ENCODE measurements around the gene AKAP8.

Gene AKAP8

DNA sequence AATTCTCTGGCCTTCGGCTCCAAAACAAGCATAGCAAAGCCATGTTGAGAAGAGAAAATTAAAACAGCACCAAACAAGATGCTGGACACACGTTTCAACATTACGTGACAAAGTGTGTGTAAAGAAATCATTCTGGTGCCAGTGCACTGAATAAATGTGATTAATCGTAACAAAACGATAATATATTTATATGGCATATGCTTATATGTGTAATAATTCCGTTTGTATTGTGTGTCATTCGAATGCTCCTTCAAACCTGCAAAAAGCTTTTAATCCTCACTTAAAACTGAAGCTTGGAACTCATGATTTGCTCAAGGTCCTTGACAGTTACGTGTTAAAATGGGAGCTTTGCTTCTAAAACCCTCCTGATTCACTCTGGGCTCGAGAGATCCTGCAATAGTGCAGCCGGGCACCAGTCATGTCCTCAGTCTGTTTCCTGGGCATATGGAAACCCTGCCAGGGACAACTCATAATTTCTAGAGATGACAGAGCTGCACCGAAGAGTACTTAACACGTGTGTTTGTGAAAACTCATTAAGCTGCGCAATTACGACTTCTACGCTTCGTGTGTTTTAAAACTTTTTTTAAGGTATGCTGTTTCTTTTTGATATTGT lies 39.9 kb upstream of the AKAP8 start:
- no peak overlapping the region for H4K91ac ChIP-seq (ENCODE audit: low read depth, low read length, poor library complexity)
- no peak overlapping the region for H4K8ac ChIP-seq (ENCODE audit: low read depth, low read length)
- H2AFZ ChIP-seq (ENCODE audit: low read length): peak overlapping the region; percentile 52
- no peak overlapping the region for H3K14ac ChIP-seq (ENCODE audit: low read length)
- WGBS, 2 donors (ENCODE audit: extremely low coverage in 2 of 2, insufficient read length in 2 of 2, insufficient replicate concordance in 1 of 2): no CpG with 5 or more reads among the region's 16 CpGs
- no peak overlapping the region for H3K4ac ChIP-seq (ENCODE audit: low read length)
- no peak overlapping the region for H3K23ac ChIP-seq (ENCODE audit: low read depth, low read length, poor library complexity)
- no peaks in the 10 kb centered on the region for H3K27me3 ChIP-seq (ENCODE audit: control insufficient read depth in 3 of 3, insufficient read depth in 3 of 3, low read depth in 1 of 3, low read length in 3 of 3)
- H2BK15ac ChIP-seq (ENCODE audit: low read length): no peak overlapping the region
- H3K27ac ChIP-seq (replicated peaks; ENCODE audit: low read length): no peak overlapping the region
- DNase-seq (ENCODE audit: low spot score): no peak
- peak overlapping the region in 1 of 2 donors; percentile 18 for H3K4me3 ChIP-seq (ENCODE audit: low read length in 2 of 2)
- H2BK120ac ChIP-seq (ENCODE audit: low read depth, low read length): no peak overlapping the region
- H3K36me3 ChIP-seq (replicated peaks in 1 of 2; ENCODE audit: control insufficient read depth in 2 of 2, insufficient read depth in 2 of 2, low read length in 2 of 2): peaks cover 23 to 63% of the 10 kb centered on the region in 2 donors
- H3K9ac ChIP-seq (ENCODE audit: low read depth, low read length, poor library complexity): no peak overlapping the region
- H2BK5ac ChIP-seq (ENCODE audit: low read length): no peak overlapping the region
- H3K79me1 ChIP-seq (ENCODE audit: low read depth, low read length): peaks cover 10% of the 10 kb centered on the region
- peaks cover 6 to 8% of the 10 kb centered on the region in 2 donors for H3K4me1 ChIP-seq (ENCODE audit: control insufficient read depth in 2 of 2, insufficient read depth in 1 of 2, low read depth in 1 of 2, low read length in 2 of 2)
- H2BK12ac ChIP-seq (ENCODE audit: low read length): no peak overlapping the region
- no peak overlapping the region for H3K18ac ChIP-seq (ENCODE audit: low read length)
- H3K9me3 ChIP-seq (replicated peaks in 1 of 2; ENCODE audit: control insufficient read depth in 2 of 2, insufficient read depth in 1 of 2, low read depth in 1 of 2, low read length in 2 of 2): peaks cover 9 to 13% of the 10 kb centered on the region in 2 donors
- no peak overlapping the region for H2AK5ac ChIP-seq (ENCODE audit: low read depth, low read length)
- H3K4me2 ChIP-seq (ENCODE audit: insufficient read depth, low read length, poor library complexity, severe bottlenecking): no peak overlapping the region

DNA sequence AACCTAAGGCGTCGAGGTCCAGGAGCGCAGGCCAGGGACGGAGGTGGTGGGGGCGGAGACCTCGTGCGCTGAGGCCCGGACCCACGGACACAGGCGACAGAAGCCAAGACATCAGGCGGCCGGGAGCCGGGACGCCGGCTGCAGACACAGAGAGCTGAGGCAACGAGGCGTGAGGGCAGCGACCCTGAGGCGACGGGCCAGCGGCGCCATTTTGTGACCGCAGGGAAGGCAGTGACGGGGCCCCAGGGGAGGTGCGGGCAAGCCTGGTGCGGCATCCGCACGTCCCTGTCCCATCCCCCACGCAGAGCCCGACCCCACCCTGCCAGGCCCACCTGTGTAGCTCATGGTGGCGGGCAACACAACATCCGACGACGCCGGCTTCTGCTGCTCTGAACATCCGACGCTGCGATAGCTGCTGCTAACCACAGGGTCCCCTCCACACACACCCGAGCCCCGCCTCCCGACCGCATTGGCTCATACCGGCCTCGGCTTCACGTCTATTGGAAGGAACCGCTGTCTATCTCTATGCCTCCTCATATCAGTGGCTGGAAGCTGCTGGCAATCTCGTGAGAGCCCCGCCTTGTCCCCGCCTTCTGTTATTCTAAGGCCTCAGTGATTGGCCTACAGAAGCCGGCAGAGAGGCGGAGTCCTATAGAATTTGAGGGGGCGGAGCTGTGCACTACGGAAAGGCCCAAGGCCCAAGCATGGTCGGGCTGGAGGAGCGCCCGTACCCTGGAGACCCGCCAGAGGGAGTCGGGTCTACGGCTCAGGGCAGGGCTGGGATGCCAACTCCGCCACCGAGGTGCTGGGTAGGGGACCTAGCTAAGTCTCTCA lies 39.2 kb upstream of the AKAP8 start, which contains the start of gene AKAP8L:
Gene AKAP8L (minus strand): TSS at position 410 of the 834 bp plus-strand sequence. CDS start 65 bp downstream, at position 345.
- H3K18ac ChIP-seq (ENCODE audit: low read length): peak within 1 kb of the TSS; percentile 100
- peak within 1 kb of the TSS; percentile 87 for H2BK12ac ChIP-seq (ENCODE audit: low read length)
- H3K9me3 ChIP-seq (replicated peaks in 1 of 2; ENCODE audit: control insufficient read depth in 2 of 2, insufficient read depth in 1 of 2, low read depth in 1 of 2, low read length in 2 of 2): peaks cover 7 to 13% of the 10 kb centered on the region in 2 donors
- no CpG with 5 or more reads among the region's 61 CpGs for WGBS, 2 donors (ENCODE audit: extremely low coverage in 2 of 2, insufficient read length in 2 of 2, insufficient replicate concordance in 1 of 2)
- H3K4me2 ChIP-seq (ENCODE audit: insufficient read depth, low read length, poor library complexity, severe bottlenecking): peak within 1 kb of the TSS; percentile 75
- H3K27me3 ChIP-seq (ENCODE audit: control insufficient read depth in 3 of 3, insufficient read depth in 3 of 3, low read depth in 1 of 3, low read length in 3 of 3): no peaks in the 10 kb centered on the region
- H2AFZ ChIP-seq (ENCODE audit: low read length): peak within 1 kb of the TSS; percentile 85
- peak within 1 kb of the TSS; percentile 99 for H3K23ac ChIP-seq (ENCODE audit: low read depth, low read length, poor library complexity)
- H3K4ac ChIP-seq (ENCODE audit: low read length): peak within 1 kb of the TSS; percentile 99
- H4K91ac ChIP-seq (ENCODE audit: low read depth, low read length, poor library complexity): peak within 1 kb of the TSS; percentile 90
- peak within 1 kb of the TSS; percentile 92 for H3K14ac ChIP-seq (ENCODE audit: low read length)
- H3K27ac ChIP-seq (replicated peaks; ENCODE audit: low read length): peak within 1 kb of the TSS; percentile 57
- peak within 1 kb of the TSS; percentile 75 for H4K8ac ChIP-seq (ENCODE audit: low read depth, low read length)
- H3K4me3 ChIP-seq (ENCODE audit: low read length in 2 of 2): peak within 1 kb of the TSS; percentile 89 to 97
- DNase-seq (ENCODE audit: low spot score): peak; percentile 99
- peaks cover 6 to 8% of the 10 kb centered on the region in 2 donors for H3K4me1 ChIP-seq (ENCODE audit: control insufficient read depth in 2 of 2, insufficient read depth in 1 of 2, low read depth in 1 of 2, low read length in 2 of 2)
- peak within 1 kb of the TSS; percentile 100 for H3K9ac ChIP-seq (ENCODE audit: low read depth, low read length, poor library complexity)
- peak within 1 kb of the TSS; percentile 97 for H2AK5ac ChIP-seq (ENCODE audit: low read depth, low read length)
- H2BK5ac ChIP-seq (ENCODE audit: low read length): peak within 1 kb of the TSS; percentile 100
- peak within 1 kb of the TSS; percentile 51 for H2BK15ac ChIP-seq (ENCODE audit: low read length)
- peaks cover 16 to 57% of the 10 kb centered on the region in 2 donors for H3K36me3 ChIP-seq (replicated peaks in 1 of 2; ENCODE audit: control insufficient read depth in 2 of 2, insufficient read depth in 2 of 2, low read length in 2 of 2)
- peaks cover 10% of the 10 kb centered on the region for H3K79me1 ChIP-seq (ENCODE audit: low read depth, low read length)
- H2BK120ac ChIP-seq (ENCODE audit: low read depth, low read length): peak within 1 kb of the TSS; percentile 99

DNA sequence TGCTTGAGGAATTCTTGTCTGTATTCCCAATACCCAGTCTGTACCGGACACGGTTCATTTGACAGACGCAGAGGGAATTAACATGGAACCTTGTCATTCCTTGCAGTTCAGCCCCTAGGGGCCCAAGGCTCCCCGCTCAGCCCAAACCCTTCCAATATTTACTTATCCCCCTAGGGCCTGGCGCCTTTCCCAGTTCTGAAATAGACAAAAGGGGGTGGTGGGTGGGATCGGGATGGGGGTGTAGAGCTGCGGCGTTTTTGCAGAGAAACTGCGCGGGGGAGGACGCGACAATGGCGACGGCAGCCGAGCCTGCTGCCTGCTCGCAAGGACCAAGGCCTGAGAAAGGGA lies 38.6 kb upstream of the AKAP8 start:
- Histone ChIP-seq H3K14ac (ENCODE audit: low read length) (peak overlapping the region; percentile 92), H3K27me3 (ENCODE audit: control insufficient read depth in 3 of 3, insufficient read depth in 3 of 3, low read depth in 1 of 3, low read length in 3 of 3) (no peaks in the 10 kb centered on the region), H3K18ac (ENCODE audit: low read length) (peak overlapping the region; percentile 100), H4K91ac (ENCODE audit: low read depth, low read length, poor library complexity) (peak overlapping the region; percentile 90), H2BK12ac (ENCODE audit: low read length) (peak overlapping the region; percentile 87), H3K4me2 (ENCODE audit: insufficient read depth, low read length, poor library complexity, severe bottlenecking) (peak overlapping the region; percentile 75), H2BK5ac (ENCODE audit: low read length) (peak overlapping the region; percentile 100), H3K9ac (ENCODE audit: low read depth, low read length, poor library complexity) (peak overlapping the region; percentile 100), H2AFZ (ENCODE audit: low read length) (peak overlapping the region; percentile 85), H3K27ac (replicated peaks; ENCODE audit: low read length) (peak overlapping the region; percentile 57), H3K23ac (ENCODE audit: low read depth, low read length, poor library complexity) (peak overlapping the region; percentile 99), H3K9me3 (replicated peaks in 1 of 2; ENCODE audit: control insufficient read depth in 2 of 2, insufficient read depth in 1 of 2, low read depth in 1 of 2, low read length in 2 of 2) (peaks cover 2 to 9% of the 10 kb centered on the region in 2 donors), H2BK15ac (ENCODE audit: low read length) (peak overlapping the region; percentile 51), H3K36me3 (replicated peaks in 1 of 2; ENCODE audit: control insufficient read depth in 2 of 2, insufficient read depth in 2 of 2, low read length in 2 of 2) (peaks cover 14 to 57% of the 10 kb centered on the region in 2 donors), H2BK120ac (ENCODE audit: low read depth, low read length) (peak overlapping the region; percentile 99), H3K79me1 (ENCODE audit: low read depth, low read length) (peaks cover 11% of the 10 kb centered on the region), H2AK5ac (ENCODE audit: low read depth, low read length) (peak overlapping the region; percentile 97), H4K8ac (ENCODE audit: low read depth, low read length) (peak overlapping the region; percentile 48), H3K4ac (ENCODE audit: low read length) (peak overlapping the region; percentile 99), H3K4me1 (ENCODE audit: control insufficient read depth in 2 of 2, insufficient read depth in 1 of 2, low read depth in 1 of 2, low read length in 2 of 2) (peaks cover 6 to 8% of the 10 kb centered on the region in 2 donors), H3K4me3 (ENCODE audit: low read length in 2 of 2) (peak overlapping the region; percentile 89 to 97)
- no peak for DNase-seq (ENCODE audit: low spot score)
- no CpG with 5 or more reads among the region's 16 CpGs for WGBS, 2 donors (ENCODE audit: extremely low coverage in 2 of 2, insufficient read length in 2 of 2, insufficient replicate concordance in 1 of 2)

DNA sequence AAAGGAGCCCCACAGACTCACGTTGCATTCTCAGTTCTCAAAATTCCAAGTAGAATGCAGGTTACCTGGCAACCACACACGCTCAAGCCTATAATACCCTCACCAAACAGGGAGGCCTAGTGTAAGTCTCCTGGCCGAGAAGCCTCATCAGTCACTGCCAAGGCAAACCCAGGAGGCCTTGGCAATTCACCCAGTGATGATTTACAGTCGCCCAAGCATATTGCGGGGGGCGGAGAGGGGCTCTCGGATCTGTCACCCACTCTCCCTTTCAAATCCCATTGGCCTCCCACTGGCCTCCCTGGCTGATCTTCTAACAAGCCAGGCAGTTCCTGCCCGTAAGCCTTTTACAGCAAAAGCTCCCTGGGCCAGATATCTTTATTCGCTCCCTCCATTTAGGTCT lies 38.1 kb upstream of the AKAP8 start:
- Histone ChIP-seq H2BK120ac (ENCODE audit: low read depth, low read length) (no peak overlapping the region), H3K4me1 (ENCODE audit: control insufficient read depth in 2 of 2, insufficient read depth in 1 of 2, low read depth in 1 of 2, low read length in 2 of 2) (peaks cover 6 to 8% of the 10 kb centered on the region in 2 donors), H3K79me1 (ENCODE audit: low read depth, low read length) (peaks cover 11% of the 10 kb centered on the region), H2BK15ac (ENCODE audit: low read length) (no peak overlapping the region), H3K14ac (ENCODE audit: low read length) (no peak overlapping the region), H3K4me3 (ENCODE audit: low read length in 2 of 2) (peak overlapping the region; percentile 89 to 97), H2AFZ (ENCODE audit: low read length) (no peak overlapping the region), H3K23ac (ENCODE audit: low read depth, low read length, poor library complexity) (no peak overlapping the region), H3K36me3 (replicated peaks in 1 of 2; ENCODE audit: control insufficient read depth in 2 of 2, insufficient read depth in 2 of 2, low read length in 2 of 2) (peaks cover 10 to 57% of the 10 kb centered on the region in 2 donors), H2BK12ac (ENCODE audit: low read length) (no peak overlapping the region), H2BK5ac (ENCODE audit: low read length) (peak overlapping the region; percentile 100), H3K18ac (ENCODE audit: low read length) (no peak overlapping the region), H3K9me3 (replicated peaks in 1 of 2; ENCODE audit: control insufficient read depth in 2 of 2, insufficient read depth in 1 of 2, low read depth in 1 of 2, low read length in 2 of 2) (peaks cover 0 to 7% of the 10 kb centered on the region in 2 donors), H3K27me3 (ENCODE audit: control insufficient read depth in 3 of 3, insufficient read depth in 3 of 3, low read depth in 1 of 3, low read length in 3 of 3) (no peaks in the 10 kb centered on the region), H3K4ac (ENCODE audit: low read length) (no peak overlapping the region), H4K91ac (ENCODE audit: low read depth, low read length, poor library complexity) (no peak overlapping the region), H4K8ac (ENCODE audit: low read depth, low read length) (no peak overlapping the region), H3K9ac (ENCODE audit: low read depth, low read length, poor library complexity) (no peak overlapping the region), H3K27ac (replicated peaks; ENCODE audit: low read length) (no peak overlapping the region), H2AK5ac (ENCODE audit: low read depth, low read length) (no peak overlapping the region), H3K4me2 (ENCODE audit: insufficient read depth, low read length, poor library complexity, severe bottlenecking) (peak overlapping the region; percentile 75)
- no CpG with 5 or more reads among the region's 9 CpGs for WGBS, 2 donors (ENCODE audit: extremely low coverage in 2 of 2, insufficient read length in 2 of 2, insufficient replicate concordance in 1 of 2)
- no peak for DNase-seq (ENCODE audit: low spot score)

All from neuronal stem cell (in vitro differentiated cells).